ENCODE data around the gene FRYL. TPM values are rescaled to one million over a fixed set of nuclear protein-coding genes. Genes with fewer than 3 reads are reported as not detected.

The FRYL gene
- total RNA-seq, 4 donors from 2014 or later, result 51.1 to 96.5 (median 70.6) TPM

GRCh38 chr4:48483006-48483776 lies 296.9 kb downstream of the FRYL start, which contains the start of gene SLC10A4:
SLC10A4 (plus strand) TSS chr4:48483343; CDS start chr4:48483562, 219 bp downstream.
- TF ChIP-seq CTCF (IDR thresholded peaks at IDR 0.05) (no peak), POLR2A (IDR thresholded peaks at IDR 0.05) (no peak)
- no peak within 1 kb of the TSS for H3K4me3 ChIP-seq (ENCODE audit: low read depth, poor library complexity, severe bottlenecking)
- intact Hi-C loops (cut with DNase I; ENCODE audit: low total_unique reads), result no loop called here
- 4% methylated on average over 23 to 46 of the region's 85 CpGs for WGBS, 2 donors
- DNase-seq (ENCODE audit: low spot score in 2 of 2), result no peak

GRCh38 chr4:48481581-48481980 lies 298.5 kb downstream of the FRYL start:
- TF ChIP-seq CTCF (IDR thresholded peaks at IDR 0.05) (no peak), POLR2A (IDR thresholded peaks at IDR 0.05) (no peak)
- no peak overlapping the region for H3K4me3 ChIP-seq (ENCODE audit: low read depth, poor library complexity, severe bottlenecking)
- WGBS, 2 donors, result 90 to 94% methylated on average over 1 of the region's 1 CpG
- no peak for DNase-seq (ENCODE audit: low spot score in 2 of 2)
- intact Hi-C loops (cut with DNase I; ENCODE audit: low total_unique reads), result no loop called here

GRCh38 chr4:48478273-48478672 lies 301.8 kb downstream of the FRYL start:
- DNase-seq (ENCODE audit: low spot score in 2 of 2), result no peak
- WGBS, 2 donors, result 68 to 77% methylated on average over 2 of the region's 2 CpGs
- intact Hi-C loops (cut with DNase I; ENCODE audit: low total_unique reads), result no loop called here
- TF ChIP-seq POLR2A (IDR thresholded peaks at IDR 0.05) (no peak), CTCF (IDR thresholded peaks at IDR 0.05) (no peak)
- no peak overlapping the region for H3K4me3 ChIP-seq (ENCODE audit: low read depth, poor library complexity, severe bottlenecking)

- 88 to 93% methylated on average over 6 of the region's 6 CpGs for WGBS, 2 donors
- intact Hi-C loops (cut with DNase I; ENCODE audit: low total_unique reads), result no loop called here
- TF ChIP-seq POLR2A (IDR thresholded peaks at IDR 0.05) (no peak), CTCF (IDR thresholded peaks at IDR 0.05) (no peak)
- no peak for DNase-seq (ENCODE audit: low spot score in 2 of 2)
- H3K4me3 ChIP-seq (ENCODE audit: low read depth, poor library complexity, severe bottlenecking), result no peak overlapping the region
Observed at GRCh38 chr4:48475770-48476169, 304.3 kb downstream of the FRYL start.

GRCh38 chr4:48472794-48473193 lies 307.3 kb downstream of the FRYL start:
- intact Hi-C loops (cut with DNase I; ENCODE audit: low total_unique reads), result no loop called here
- DNase-seq (ENCODE audit: low spot score in 2 of 2), result no peak
- TF ChIP-seq CTCF (IDR thresholded peaks at IDR 0.05), result no peak
- TF ChIP-seq POLR2A (IDR thresholded peaks at IDR 0.05), result no peak
- no peak overlapping the region for H3K4me3 ChIP-seq (ENCODE audit: low read depth, poor library complexity, severe bottlenecking)
- 79 to 80% methylated on average over 1 of the region's 1 CpG for WGBS, 2 donors

- no peak for DNase-seq (ENCODE audit: low spot score in 2 of 2)
- no peak for TF ChIP-seq CTCF (IDR thresholded peaks at IDR 0.05)
- intact Hi-C loops (cut with DNase I; ENCODE audit: low total_unique reads), result no loop called here
- no peak overlapping the region for H3K4me3 ChIP-seq (ENCODE audit: low read depth, poor library complexity, severe bottlenecking)
- WGBS, 2 donors, result 33 to 37% methylated on average over 2 of the region's 2 CpGs
Observed at GRCh38 chr4:48470570-48470969, 309.5 kb downstream of the FRYL start.

Measured in lower leg skin (tissue), 4 donors.